Hematopoietic multipotent progenitor cell treated with erythropoietin and hydrocortisone succinate and interleukin-3 and kit ligand, for 15 days (in vitro differentiated cells): ENCODE results near the gene SPINK8.
A peak's percentile ranks its signal among the peaks of the same experiment; 100 is the strongest.
"Not testable (repeated sequence)": the region's sequence is repeated elsewhere in the genome, so short reads cannot be mapped to it uniquely, and the experiment has no call there.

ENCODE experiments used
- DNase-seq: peaks from one replicate; pipeline ENCODE4 v3.0.0-alpha.2; 2015; ENCODE audit warnings: low spot score

Gene SPINK8

DNA sequence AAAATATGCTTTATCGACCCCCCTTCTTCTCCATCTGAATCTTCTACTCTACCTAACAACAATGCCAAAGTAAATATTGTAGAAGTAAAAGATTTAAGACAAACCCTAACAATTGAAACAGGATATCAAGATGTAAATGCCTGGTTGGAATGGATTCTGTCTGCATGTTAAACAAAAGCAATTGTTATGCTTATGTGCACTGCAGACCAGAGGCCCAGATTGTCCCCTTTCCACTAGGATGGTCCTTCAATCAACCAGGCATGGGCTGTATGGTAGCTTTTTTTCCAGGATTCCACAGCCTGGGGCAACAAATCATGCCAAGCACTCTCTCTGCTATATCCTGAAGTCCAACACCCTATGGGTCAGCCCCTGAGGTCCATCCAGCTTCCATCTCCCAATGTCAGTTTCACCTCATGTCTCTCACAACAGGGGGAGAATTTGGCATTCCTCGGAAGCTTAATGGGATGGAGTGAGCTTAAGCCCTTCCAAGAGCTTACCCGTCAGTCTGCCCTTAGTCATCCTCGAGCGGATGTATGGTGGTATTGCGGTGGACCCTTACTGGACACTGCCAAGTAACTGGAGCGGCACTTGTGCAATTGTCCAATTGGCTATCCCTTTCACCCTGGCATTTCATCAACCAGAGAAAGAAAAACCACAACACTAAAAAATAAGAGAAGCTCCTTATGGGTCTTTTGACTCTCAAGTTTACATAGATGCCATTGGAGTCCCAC, 56.4 kb downstream of the SPINK8 start:
- no peak for DNase-seq

DNA sequence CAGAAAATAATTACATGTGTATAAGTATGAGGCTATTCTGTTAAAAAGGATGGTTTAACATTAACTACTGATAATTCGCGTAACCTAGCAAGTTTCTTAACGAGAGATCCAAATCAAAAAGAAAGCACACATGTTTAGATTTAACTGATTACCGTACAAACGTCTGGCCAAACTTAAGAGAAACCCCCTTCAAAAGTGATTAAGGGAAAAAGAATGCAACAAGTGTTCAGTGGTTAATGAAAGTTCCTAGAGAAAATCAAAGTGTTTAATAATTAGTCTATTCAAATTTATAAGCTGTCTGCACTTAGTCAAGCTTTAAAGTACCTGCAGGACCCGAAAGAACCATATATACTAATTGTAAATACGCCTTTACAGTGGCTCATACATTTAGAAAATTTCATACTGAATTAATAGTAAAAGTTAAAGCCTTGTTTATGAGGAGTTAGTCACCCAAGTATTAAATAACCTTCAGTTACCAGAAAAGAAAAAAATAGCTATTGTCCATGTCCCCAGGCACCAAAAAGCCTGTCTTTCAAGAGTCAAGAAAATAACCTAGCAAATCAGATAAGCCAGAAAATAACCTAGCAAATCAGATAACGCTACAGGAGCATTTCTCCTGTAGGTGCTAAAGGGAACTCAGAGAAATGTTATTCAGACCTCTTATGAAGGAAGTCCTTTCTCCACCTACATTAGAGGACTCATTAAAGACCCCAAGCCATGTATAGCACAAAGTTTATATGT, 58.0 kb downstream of the SPINK8 start:
- DNase-seq, result no peak

DNA sequence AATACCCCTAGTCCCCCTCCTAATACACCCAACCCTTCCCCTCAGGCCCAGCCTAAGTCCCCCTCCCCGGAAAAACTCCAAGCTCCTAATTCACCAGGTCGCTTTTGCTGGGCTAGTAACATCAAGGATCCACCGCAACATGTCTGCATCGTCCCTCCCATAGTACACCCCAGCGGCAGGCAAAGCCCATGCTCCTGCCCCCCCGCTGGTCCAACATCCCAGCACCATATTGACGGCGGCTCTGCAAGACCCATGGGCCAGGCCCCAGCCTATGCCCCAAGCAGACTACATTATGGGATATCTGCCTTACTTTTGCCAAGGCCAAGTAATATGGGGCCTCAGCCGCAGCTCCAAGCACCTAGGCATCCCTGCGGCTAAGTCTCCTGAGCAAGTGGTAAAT, 59.0 kb downstream of the SPINK8 start:
- DNase-seq, result no peak

DNA sequence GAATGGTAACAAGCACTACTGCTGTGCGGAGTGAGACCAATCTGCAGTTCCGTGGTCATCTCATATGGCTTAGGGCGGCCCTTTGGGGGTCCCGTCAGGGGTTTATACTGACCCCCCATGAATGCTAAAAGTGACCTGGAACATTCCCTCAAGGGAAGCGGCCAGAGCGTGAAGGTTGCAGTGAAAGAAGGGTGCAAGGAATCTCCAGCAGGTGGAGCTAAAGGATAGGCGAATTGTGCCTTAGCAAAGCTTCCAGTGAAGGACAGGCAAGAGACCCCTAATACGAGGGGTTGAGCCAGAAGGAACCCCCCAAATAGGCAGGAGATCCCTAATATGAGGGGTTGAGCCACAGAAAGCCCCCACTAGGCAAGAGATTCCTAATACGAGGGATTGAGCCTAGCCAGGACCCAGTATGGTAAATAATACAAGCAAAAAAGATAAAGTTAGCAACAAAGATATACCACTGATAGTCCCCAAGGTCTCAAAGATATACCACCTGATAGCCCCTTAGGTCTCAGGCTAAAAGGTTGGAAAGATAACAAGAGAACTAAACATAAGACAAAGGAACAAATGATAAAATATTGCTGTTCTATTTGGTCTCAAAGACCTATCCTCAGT, 59.8 kb downstream of the SPINK8 start:
- peak; percentile 73 for DNase-seq

DNA sequence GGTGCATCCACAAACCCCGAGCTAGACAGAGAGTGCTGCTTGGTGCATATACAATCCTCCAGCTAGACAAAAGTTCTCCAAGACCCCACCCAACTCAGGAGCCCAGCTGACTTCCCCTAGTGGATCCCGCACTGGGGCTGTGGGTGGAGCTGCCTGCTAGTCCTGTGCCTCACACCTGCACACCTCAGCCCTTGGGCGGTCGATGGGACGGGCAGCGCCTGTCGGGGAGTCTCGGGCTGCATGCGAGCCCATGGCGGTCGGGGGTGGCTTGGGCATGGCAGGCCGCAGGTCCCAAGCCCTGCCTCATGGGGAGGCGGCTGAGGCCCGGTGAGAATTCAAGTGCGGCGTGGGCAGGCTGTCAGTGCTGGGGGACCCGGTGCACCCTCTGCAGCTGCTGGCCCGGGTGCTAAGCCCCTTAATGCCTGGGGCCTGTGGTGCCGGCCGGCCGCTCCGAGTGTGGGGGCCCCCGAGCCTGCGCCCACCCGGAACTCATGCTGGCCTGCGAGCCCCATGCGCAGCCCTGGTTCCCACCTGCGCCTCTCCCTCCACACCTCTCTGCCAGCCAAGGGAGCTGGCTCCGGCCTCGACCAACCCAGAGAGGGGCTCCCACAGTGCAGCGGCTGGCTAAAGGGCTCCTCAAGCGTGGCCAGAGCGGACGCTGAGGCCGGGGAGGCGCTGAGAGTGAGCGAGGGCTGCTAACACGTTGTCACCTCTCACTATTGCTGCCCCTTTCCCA, 61.5 kb downstream of the SPINK8 start:
- DNase-seq, result no peak

DNA sequence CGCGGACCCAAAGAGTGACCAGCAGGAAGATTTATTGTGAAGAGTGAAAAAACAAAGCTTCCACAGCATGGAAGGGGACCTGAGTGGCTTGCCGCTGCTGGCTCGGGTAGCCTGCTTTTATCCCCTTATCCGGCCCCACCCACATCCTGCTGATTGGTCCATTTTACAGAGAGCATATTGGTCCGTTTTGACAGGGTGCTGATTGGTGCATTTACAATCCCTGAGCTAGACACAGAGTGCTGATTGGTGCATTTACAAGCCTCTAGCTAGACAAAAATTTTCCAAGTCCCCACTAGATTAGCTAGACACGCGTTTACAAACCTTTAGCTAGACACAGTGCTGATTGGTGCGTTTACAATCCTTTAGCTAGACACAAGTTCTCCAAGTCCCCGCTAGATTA, 62.2 kb downstream of the SPINK8 start:
- DNase-seq, result not testable (repeated sequence)

DNA sequence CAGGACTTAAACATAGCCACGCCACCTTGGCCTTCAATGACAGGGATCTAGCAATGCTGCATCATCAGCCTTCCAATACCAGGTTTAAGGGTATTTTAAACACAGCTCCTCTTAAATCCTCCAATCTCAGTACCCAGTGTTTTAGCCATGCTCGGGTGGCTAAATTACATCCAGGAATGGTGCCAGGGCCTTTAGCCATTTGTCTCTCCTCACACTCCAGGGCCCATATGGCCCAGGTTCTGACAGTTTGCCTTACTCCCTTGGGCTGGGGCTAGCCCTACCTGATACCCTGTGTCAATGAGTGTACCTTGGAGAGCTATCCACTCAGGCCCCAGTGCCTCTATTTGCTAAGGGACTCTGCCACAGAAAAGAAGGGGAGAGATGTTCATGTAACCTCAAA, 63.2 kb downstream of the SPINK8 start:
- no peak for DNase-seq

DNA sequence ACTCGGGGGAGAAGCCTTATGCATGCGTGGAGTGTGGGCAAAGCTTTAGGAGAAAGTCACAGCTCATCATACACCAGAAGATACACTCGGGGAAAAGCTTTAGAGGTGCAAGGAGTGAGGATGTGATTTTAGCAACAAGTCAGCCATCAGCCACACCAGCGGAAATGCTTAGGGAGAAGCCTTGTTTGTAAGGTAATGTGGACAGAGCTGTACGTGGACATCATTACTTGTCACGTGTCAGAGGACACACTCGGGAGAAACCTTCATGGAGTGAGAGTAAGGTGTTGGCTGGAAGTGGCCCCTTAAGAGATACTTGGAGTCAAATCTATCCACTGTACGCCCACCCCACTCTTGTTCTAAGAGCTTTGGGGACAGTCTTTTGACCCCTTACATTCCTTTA, 63.9 kb downstream of the SPINK8 start:
- DNase-seq, result no peak

DNA sequence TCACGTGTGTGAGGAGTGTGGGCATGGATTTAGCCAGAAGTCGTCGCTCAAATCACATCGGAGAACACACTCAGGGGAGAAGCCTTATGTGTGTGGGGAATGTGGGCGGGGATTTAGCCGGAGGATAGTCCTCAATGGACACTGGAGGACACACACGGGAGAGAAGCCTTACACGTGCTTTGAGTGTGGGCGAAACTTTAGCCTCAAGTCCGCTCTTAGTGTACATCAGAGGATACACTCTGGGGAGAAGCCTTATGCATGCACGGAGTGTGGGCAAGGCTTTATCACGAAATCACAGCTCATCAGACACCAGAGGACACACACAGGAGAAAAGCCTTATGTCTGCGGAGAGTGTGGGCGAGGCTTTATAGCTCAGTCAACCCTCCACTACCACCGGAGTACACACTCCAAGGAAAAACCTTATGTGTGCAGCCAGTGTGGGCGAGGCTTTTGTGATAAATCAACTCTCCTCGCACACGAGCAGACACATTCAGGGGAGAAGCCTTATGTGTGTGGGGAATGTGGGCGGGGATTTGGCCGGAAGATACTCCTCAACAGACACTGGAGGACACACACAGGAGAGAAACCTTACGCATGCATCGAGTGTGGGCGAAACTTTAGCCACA, 64.4 kb downstream of the SPINK8 start:
- no peak for DNase-seq

DNA sequence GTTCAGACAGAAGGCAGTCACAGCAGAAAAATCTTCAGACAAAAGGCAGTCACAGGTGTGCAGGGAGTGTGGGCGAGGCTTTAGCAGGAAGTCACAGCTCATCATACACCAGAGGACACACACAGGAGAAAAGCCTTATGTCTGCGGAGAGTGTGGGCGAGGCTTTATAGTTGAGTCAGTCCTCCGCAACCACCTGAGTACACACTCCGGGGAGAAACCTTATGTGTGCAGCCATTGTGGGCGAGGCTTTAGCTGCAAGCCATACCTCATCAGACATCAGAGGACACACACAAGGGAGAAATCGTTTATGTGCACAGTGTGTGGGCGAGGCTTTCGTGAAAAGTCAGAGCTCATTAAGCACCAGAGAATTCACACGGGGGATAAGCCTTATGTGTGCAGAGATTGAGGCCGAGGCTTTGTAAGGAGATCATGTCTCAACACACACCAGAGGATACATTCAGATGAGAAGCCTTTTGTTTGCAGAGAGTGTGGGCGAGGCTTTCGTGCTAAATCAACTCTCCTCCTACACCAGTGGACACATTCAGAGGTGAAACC, 65.0 kb downstream of the SPINK8 start:
- DNase-seq, result no peak

DNA sequence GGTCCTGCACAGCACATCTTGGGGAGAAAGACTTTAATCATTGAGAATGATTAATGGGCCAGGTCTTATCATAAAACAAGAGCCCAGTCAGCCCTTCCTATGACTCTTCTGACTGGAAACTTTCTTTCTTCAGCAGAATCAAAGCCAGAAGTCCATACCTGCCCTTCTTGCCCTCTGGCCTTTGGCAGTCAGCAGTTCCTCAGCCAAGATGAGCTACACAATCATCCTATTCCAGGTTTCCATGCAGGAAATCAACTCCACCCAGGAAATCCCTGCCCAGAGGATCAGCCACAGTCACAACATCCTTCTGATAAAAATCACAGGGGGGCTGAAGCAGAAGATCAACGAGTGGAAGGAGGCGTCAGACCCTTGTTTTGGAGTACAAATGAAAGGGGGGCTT, 65.7 kb downstream of the SPINK8 start:
- DNase-seq, result no peak

DNA sequence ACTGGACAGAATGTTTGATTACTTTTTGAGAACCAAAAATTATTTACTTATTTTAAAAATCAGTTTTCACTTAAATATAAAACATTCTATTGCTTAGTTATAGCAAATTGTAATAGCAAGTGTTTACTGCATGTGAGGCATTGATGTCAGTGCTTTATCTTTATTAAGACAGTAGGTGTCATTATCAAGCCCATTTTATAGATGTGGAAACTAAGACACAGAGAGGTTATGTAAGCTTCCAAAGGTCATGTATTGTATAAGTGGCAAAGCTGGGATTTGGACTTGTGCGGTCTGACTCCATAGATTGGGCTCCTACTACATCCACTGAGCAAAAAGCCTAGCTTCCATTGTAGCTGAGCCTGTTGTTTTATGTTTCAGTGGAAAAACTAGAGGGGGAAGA, 74.9 kb downstream of the SPINK8 start:
- DNase-seq, result no peak
